CD4-positive, alpha-beta T cell (primary cell): Measurements from ENCODE around the gene KIAA1614. TPM values are rescaled to one million over a fixed set of nuclear protein-coding genes. Genes with fewer than 3 reads are reported as not detected.

Experiments used
- ATAC-seq: fragments of 200-7000 bp; cut with Tn5 transposase; one replicate; pipeline ENCODE4 v1.10.0; 2022; ENCODE audit warnings: mild to moderate bottlenecking; ENCODE audit not compliant: poor library complexity
- CTCF ChIA-PET: fragments of 350-600 bp; sonication (Branson Sonifier 250); formaldehyde crosslinking; loops from one replicate; lab custom pipeline; 2021; ENCODE audit warnings: antibody characterized with exemption, inconsistent platforms; lab: Charles Lee
- POLR2A ChIA-PET: fragments of 350-600 bp; sonication (Branson Sonifier 250); formaldehyde crosslinking; loops from one replicate; lab custom pipeline; 2021; ENCODE audit warnings: antibody characterized with exemption, inconsistent platforms; lab: Charles Lee
- DNase-seq, 14 experiments: peaks; one replicate each; pipeline ENCODE4 v3.0.0-alpha.2; 2013 to 2020; ENCODE audit warnings: mixed read lengths in 2 of 14
- H3K27ac ChIP-seq, 2 donors: one replicate each; pipeline versions ENCODE4 v1.5.1 to v1.7.0; 2013; ENCODE audit warnings: low read length in 2 of 2, low read depth in 1 of 2, mild to moderate bottlenecking in 1 of 2
- H3K27me3 ChIP-seq, 2 experiments: 1 replicate in 1 of 2; 2 replicates in 1 of 2; pipeline versions ENCODE4 v1.6.1 to v1.7.0; 2013; ENCODE audit warnings: low read length in 2 of 2, control low read depth in 1 of 2, mild to moderate bottlenecking in 1 of 2, moderate library complexity in 1 of 2; ENCODE audit not compliant: insufficient read depth in 2 of 2, control insufficient read depth in 1 of 2
- H3K36me3 ChIP-seq: one replicate; pipeline ENCODE4 v1.6.1; 2013; ENCODE audit warnings: low read length, control low read depth; ENCODE audit not compliant: insufficient read depth
- H3K4me1 ChIP-seq: one replicate; pipeline ENCODE4 v1.6.1; 2013; ENCODE audit warnings: low read length, control low read depth; ENCODE audit not compliant: insufficient read depth
- H3K4me3 ChIP-seq: one replicate; pipeline ENCODE4 v1.5.1; 2013; ENCODE audit warnings: mild to moderate bottlenecking, low read length, moderate library complexity
- H3K9me3 ChIP-seq, 2 experiments: 1 replicate in 1 of 2; 2 replicates in 1 of 2; pipeline versions ENCODE4 v1.6.1 to v1.7.0; 2013; ENCODE audit warnings: low read length in 2 of 2, mild to moderate bottlenecking in 2 of 2, control low read depth in 1 of 2, moderate library complexity in 1 of 2; ENCODE audit not compliant: control insufficient read depth in 1 of 2, insufficient read depth in 1 of 2
- H3K27ac Mint-ChIP-seq: one replicate; pipeline ENCODE4 v1.8.0; 2020; ENCODE audit warnings: mixed read lengths
- H3K27me3 Mint-ChIP-seq: one replicate; pipeline ENCODE4 v1.8.0; 2021; ENCODE audit warnings: mixed read lengths
- H3K36me3 Mint-ChIP-seq: one replicate; pipeline ENCODE4 v1.8.0; 2021; ENCODE audit warnings: low read depth, mixed read lengths
- H3K4me1 Mint-ChIP-seq: one replicate; pipeline ENCODE4 v1.8.0; 2021; ENCODE audit warnings: low read depth, mixed read lengths
- H3K4me3 Mint-ChIP-seq: one replicate; pipeline ENCODE4 v1.8.0; 2020; ENCODE audit warnings: mild to moderate bottlenecking, mixed read lengths
- H3K9me3 Mint-ChIP-seq: one replicate; pipeline ENCODE4 v1.8.0; 2020; ENCODE audit warnings: mixed read lengths
- intact Hi-C, 2 experiments: fragments of 100-400 bp; cut with DNase I in 1 of 2; cut with micrococcal nuclease in 1 of 2; formaldehyde crosslinking; loops; one replicate each; pipeline versions ENCODE4 v1.15.1 to v1.9.0; 2023 to 2025; cut with DNase I, micrococcal nuclease
- total RNA-seq, 174 experiments: library from RNA in 2 of 174; stranded (reverse) in 2 of 174; gene quantifications; one replicate each; pipeline ENCODE4 v1.2.3 and lab custom pipeline; 2021 to 2026
- TF ChIP-seq, protein P1 (sequence below): fragments of 200-600 bp; IDR thresholded peaks from one replicate; pipeline ENCODE4 v1.8.0; 2022; ENCODE audit warnings: antibody characterized with exemption, mild to moderate bottlenecking

KIAA1614 gene
- total RNA-seq, 2 experiments from 2014 or later, result 0.14 to 0.20 TPM

DNA sequence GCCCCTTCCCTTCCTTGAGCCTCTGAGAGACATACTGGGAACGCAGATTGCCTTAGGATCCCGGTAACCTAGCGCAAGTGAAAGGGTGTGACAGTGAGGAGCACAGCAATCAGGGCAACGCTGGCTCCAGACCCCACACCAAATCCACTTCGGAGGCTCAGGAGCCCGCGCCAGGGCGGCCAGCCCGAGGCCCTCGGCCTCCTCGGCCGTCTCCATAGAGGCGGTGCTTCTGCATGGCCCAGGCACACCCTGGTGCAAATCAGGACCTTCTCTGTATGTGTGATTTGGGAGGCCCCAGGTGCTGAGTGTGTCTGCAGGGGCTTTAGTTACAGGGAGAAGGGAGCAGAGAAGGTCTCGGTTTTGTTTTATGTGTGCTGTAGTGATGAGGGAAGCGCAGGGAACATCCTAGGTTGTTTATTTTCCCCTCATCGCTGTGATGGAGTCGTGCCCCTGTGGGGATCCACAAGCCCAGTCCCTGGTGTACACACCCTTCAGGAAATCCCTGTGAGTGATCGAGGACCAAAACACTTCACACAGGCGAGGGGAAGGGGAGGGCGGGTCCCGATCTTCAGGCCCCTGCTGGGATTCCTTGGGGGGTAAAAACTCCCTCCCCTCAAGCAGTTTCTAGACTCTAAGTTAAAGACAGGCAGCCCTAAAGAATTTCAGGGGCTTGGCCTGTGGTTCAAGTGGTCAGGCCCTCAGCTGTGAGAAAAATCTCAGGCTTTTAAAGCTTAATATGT is 9.4 kb downstream of the KIAA1614 start:
- H3K4me3 Mint-ChIP-seq, result no peak overlapping the region
- CTCF ChIA-PET, result no interaction called here
- POLR2A ChIA-PET, result no interaction called here
- H3K9me3 Mint-ChIP-seq, result no peaks in the 10 kb centered on the region
- no peak for ATAC-seq
- no peak overlapping the region for H3K27ac Mint-ChIP-seq
- TF ChIP-seq, protein P1, sequence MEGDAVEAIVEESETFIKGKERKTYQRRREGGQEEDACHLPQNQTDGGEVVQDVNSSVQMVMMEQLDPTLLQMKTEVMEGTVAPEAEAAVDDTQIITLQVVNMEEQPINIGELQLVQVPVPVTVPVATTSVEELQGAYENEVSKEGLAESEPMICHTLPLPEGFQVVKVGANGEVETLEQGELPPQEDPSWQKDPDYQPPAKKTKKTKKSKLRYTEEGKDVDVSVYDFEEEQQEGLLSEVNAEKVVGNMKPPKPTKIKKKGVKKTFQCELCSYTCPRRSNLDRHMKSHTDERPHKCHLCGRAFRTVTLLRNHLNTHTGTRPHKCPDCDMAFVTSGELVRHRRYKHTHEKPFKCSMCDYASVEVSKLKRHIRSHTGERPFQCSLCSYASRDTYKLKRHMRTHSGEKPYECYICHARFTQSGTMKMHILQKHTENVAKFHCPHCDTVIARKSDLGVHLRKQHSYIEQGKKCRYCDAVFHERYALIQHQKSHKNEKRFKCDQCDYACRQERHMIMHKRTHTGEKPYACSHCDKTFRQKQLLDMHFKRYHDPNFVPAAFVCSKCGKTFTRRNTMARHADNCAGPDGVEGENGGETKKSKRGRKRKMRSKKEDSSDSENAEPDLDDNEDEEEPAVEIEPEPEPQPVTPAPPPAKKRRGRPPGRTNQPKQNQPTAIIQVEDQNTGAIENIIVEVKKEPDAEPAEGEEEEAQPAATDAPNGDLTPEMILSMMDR, result no peak
- intact Hi-C loops, result no loop called here
- Histone ChIP-seq H3K4me3 (no peak overlapping the region), H3K4me1 (no peaks in the 10 kb centered on the region), H3K9me3 (peaks cover 0 to 8% of the 10 kb centered on the region in 2 experiments), H3K27me3 (peaks cover 0 to 2% of the 10 kb centered on the region in 2 experiments), H3K36me3 (no peaks in the 10 kb centered on the region), H3K27ac (no peak overlapping the region)
- no peak for DNase-seq
- H3K36me3 Mint-ChIP-seq, result no peaks in the 10 kb centered on the region
- no peaks in the 10 kb centered on the region for H3K4me1 Mint-ChIP-seq
- peaks cover 4% of the 10 kb centered on the region for H3K27me3 Mint-ChIP-seq

DNA sequence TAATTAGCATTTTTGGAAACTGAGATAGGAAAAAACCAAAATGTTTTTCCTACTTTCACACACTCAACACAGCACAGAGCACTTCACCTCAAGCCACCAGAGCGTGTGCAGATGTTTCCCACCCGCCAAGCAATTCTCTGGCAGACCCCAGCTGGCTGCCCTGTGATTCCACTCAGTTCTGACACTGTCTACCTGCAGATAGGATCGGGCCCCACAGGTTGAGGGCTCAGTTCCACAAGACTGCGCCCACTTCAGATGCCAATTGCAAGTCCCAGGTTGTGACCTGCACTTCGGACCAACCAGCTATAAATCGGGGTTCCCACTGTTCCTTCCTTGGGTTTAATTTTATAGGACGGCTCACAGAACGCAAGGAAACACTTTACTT is 9.9 kb downstream of the KIAA1614 start:
- POLR2A ChIA-PET, result no interaction called here
- no peak for DNase-seq

DNA sequence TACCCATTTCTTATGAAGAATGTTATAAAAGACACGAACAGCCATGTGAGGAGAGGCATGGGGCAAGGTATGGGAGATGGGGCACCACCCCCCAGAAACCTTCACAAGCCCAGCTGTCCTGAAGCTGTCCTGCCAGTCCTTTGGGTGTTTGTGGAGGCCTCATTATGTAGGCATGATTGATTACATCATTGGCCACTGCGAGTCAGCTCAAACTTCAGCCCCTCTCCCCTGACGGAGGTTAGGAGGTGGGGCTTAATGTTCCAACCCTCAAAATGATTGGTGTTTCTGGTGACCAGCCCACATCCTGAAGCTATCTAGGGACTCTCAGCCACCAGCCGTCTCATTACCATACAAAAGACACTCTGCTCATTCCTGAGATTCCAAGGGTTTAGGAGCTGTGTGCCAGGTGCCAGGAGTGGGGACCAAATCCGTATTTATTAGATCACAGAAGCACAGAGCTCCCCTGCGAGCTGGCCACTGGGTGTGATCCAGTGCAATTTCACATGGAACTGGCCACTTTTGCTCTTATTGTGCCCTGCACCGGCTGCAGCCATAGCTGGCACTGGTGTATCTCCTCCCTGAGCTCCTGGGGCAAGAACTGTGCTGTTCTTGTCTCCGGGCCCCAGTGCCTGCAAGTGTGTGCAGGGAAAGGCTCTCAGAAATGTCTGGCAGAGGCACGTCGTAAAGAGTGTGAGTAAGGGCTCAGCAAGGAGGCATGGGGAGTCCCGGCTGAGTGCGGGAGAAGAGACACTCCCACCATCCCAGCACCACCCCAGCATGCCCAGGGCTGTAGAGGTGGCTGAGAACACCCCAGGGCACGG is 10.5 kb downstream of the KIAA1614 start:
- intact Hi-C loops, result no loop called here

More for the DNA sequence above, 9.9 kb downstream of the KIAA1614 start:
- H3K36me3 Mint-ChIP-seq, result no peaks in the 10 kb centered on the region
- no peak for ATAC-seq
- H3K36me3 ChIP-seq, result no peaks in the 10 kb centered on the region
- H3K4me3 Mint-ChIP-seq, result no peak overlapping the region
- H3K27ac ChIP-seq, result no peak overlapping the region
- no peaks in the 10 kb centered on the region for H3K4me1 ChIP-seq
- CTCF ChIA-PET, result no interaction called here
- peaks cover 0 to 8% of the 10 kb centered on the region in 2 experiments for H3K9me3 ChIP-seq
- H3K27ac Mint-ChIP-seq, result no peak overlapping the region
- peaks cover 0 to 2% of the 10 kb centered on the region in 2 experiments for H3K27me3 ChIP-seq
- TF ChIP-seq, protein P1, result no peak
- intact Hi-C loops, result no loop called here
- H3K9me3 Mint-ChIP-seq, result no peaks in the 10 kb centered on the region
- no peaks in the 10 kb centered on the region for H3K4me1 Mint-ChIP-seq
- peaks cover 4% of the 10 kb centered on the region for H3K27me3 Mint-ChIP-seq
- no peak overlapping the region for H3K4me3 ChIP-seq

More for the DNA sequence above, 10.5 kb downstream of the KIAA1614 start:
- Mint-ChIP-seq H3K4me1 (no peaks in the 10 kb centered on the region), H3K4me3 (no peak overlapping the region), H3K9me3 (no peaks in the 10 kb centered on the region), H3K27ac (no peak overlapping the region), H3K27me3 (peaks cover 4% of the 10 kb centered on the region), H3K36me3 (no peaks in the 10 kb centered on the region)
- POLR2A ChIA-PET, result no interaction called here
- H3K27me3 ChIP-seq, result peaks cover 0 to 2% of the 10 kb centered on the region in 2 experiments
- TF ChIP-seq, protein P1, result no peak
- H3K9me3 ChIP-seq, result peaks cover 0 to 8% of the 10 kb centered on the region in 2 experiments
- H3K4me1 ChIP-seq, result no peaks in the 10 kb centered on the region
- CTCF ChIA-PET, result no interaction called here
- no peaks in the 10 kb centered on the region for H3K36me3 ChIP-seq
- no peak overlapping the region for H3K4me3 ChIP-seq
- no peak for DNase-seq
- H3K27ac ChIP-seq, result no peak overlapping the region
- no peak for ATAC-seq
